C4-2B (cell line): ENCODE measurements around the gene MYBPHL.
A peak's percentile ranks its signal among the peaks of the same experiment; 100 is the strongest.

ENCODE experiments used
- H3K27ac ChIP-seq: fragments of 450-650 bp; 2 replicates; pipeline ENCODE4 v1.5.1; 2017
- ZFX ChIP-seq: fragments of 450-650 bp; IDR thresholded peaks from 2 replicates; pipeline ENCODE4 v1.6.1; 2017
- TF ChIP-seq, protein P1 (sequence below): fragments of 450-650 bp; conservative IDR thresholded peaks from 2 replicates; pipeline ENCODE4 v1.5.1; 2017; ENCODE audit warnings: mild to moderate bottlenecking

The MYBPHL gene

GRCh38 chr1:109266965-109267364 lies 39.8 kb downstream of the MYBPHL start:
- no peak overlapping the region for H3K27ac ChIP-seq
- TF ChIP-seq, protein P1, sequence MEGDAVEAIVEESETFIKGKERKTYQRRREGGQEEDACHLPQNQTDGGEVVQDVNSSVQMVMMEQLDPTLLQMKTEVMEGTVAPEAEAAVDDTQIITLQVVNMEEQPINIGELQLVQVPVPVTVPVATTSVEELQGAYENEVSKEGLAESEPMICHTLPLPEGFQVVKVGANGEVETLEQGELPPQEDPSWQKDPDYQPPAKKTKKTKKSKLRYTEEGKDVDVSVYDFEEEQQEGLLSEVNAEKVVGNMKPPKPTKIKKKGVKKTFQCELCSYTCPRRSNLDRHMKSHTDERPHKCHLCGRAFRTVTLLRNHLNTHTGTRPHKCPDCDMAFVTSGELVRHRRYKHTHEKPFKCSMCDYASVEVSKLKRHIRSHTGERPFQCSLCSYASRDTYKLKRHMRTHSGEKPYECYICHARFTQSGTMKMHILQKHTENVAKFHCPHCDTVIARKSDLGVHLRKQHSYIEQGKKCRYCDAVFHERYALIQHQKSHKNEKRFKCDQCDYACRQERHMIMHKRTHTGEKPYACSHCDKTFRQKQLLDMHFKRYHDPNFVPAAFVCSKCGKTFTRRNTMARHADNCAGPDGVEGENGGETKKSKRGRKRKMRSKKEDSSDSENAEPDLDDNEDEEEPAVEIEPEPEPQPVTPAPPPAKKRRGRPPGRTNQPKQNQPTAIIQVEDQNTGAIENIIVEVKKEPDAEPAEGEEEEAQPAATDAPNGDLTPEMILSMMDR = no peak
- TF ChIP-seq ZFX = no peak

GRCh38 chr1:109265741-109266330 lies 41.0 kb downstream of the MYBPHL start:
- no peak for TF ChIP-seq ZFX
- TF ChIP-seq, protein P1 = no peak
- H3K27ac ChIP-seq = no peak overlapping the region

DNA sequence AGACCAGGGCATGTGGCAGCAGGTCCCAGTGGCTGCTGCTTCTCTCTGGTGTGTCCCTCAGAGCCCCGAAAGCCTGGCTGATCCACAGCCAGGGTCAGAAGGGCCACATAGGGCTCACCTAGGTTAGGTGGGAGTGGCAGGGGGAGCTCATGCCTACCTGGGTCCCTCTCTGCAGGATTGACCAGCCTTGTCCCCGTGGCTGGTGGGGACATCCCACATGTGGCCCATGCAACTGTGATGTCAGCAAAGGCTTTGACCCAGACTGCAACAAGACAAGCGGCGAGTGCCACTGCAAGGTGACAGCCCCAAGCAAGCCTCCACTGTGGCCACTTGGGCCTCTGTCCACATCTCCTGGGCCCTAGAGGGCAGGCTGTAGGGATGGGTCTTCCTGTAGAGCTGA lies 41.8 kb downstream of the MYBPHL start:
- TF ChIP-seq, protein P1 = no peak
- TF ChIP-seq ZFX = no peak
- H3K27ac ChIP-seq = no peak overlapping the region

DNA sequence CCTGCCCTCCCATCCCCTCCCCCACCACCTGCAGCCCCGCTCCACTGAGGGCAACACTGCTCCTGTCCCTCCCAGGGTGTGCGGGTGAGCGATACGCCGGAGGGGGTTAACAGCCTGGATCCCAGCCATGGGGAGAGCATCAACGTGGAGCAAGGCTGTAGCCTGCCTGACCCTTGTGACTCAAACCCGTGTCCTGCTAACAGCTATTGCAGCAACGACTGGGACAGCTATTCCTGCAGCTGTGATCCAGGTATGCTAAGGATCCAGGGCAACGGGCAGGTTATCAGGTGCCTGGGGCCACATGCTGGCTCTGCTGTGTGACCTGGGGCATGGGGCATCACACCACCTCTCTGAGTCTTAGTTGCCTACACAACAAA lies 42.4 kb downstream of the MYBPHL start:
- TF ChIP-seq, protein P1 = no peak
- no peak for TF ChIP-seq ZFX
- H3K27ac ChIP-seq = no peak overlapping the region; the same call in 1 of the 2 replicates

GRCh38 chr1:109263597-109264378 lies 43.0 kb downstream of the MYBPHL start:
- no peak for TF ChIP-seq ZFX
- TF ChIP-seq, protein P1 = peak; percentile 100
- H3K27ac ChIP-seq = peak overlapping the region; percentile 31; the same call in 1 of the 2 replicates

- TF ChIP-seq, protein P1 = no peak
- no peak for TF ChIP-seq ZFX
- H3K27ac ChIP-seq = peak overlapping the region; percentile 31
These were observed 43.6 kb downstream of the MYBPHL start for GRCh38 chr1:109263234-109263596.

GRCh38 chr1:109262231-109263055 lies 44.4 kb downstream of the MYBPHL start:
- H3K27ac ChIP-seq = peak overlapping the region; percentile 31
- no peak for TF ChIP-seq ZFX
- TF ChIP-seq, protein P1 = no peak
